ENCODE results near the gene CRAMP1. TPM values are rescaled to one million over a fixed set of nuclear protein-coding genes. Genes with fewer than 3 reads are reported as not detected.

CRAMP1 gene
- total RNA-seq, 1 experiment from 2014 or later = 29.7 TPM

DNA sequence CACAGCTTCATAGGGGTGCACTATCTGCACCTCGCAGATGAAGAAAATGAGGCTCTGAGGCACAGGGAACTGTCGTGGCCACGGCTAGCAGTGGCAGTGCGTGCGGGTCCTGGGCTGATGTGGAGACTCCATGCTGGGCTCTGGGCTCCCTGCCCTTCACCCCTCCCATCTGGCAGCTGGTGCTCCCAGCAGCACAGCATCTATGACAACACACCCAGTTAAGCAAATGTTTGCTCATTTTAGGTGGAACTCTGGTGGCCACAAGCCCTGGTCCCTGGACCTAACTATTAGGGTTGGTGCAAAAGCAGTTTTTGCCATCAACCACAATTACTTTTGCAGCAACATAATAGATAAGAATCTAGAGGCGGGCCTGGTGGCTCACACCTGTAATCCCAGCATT lies 31.2 kb upstream of the CRAMP1 start:
- TF ChIP-seq, protein P1, sequence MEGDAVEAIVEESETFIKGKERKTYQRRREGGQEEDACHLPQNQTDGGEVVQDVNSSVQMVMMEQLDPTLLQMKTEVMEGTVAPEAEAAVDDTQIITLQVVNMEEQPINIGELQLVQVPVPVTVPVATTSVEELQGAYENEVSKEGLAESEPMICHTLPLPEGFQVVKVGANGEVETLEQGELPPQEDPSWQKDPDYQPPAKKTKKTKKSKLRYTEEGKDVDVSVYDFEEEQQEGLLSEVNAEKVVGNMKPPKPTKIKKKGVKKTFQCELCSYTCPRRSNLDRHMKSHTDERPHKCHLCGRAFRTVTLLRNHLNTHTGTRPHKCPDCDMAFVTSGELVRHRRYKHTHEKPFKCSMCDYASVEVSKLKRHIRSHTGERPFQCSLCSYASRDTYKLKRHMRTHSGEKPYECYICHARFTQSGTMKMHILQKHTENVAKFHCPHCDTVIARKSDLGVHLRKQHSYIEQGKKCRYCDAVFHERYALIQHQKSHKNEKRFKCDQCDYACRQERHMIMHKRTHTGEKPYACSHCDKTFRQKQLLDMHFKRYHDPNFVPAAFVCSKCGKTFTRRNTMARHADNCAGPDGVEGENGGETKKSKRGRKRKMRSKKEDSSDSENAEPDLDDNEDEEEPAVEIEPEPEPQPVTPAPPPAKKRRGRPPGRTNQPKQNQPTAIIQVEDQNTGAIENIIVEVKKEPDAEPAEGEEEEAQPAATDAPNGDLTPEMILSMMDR (IDR thresholded peaks at IDR 0.05; ENCODE audit: unreplicated experiment) = no peak
- Mint-ChIP-seq H3K4me3 (ENCODE audit: low read depth, unreplicated experiment) (no peak overlapping the region), H3K4me1 (ENCODE audit: low read depth, unreplicated experiment) (no peaks in the 10 kb centered on the region), H3K36me3 (ENCODE audit: insufficient read depth, unreplicated experiment) (peaks cover 9% of the 10 kb centered on the region), H3K27ac (ENCODE audit: unreplicated experiment) (no peak overlapping the region), H3K27me3 (ENCODE audit: unreplicated experiment) (no peaks in the 10 kb centered on the region), H3K9me3 (ENCODE audit: low read depth, unreplicated experiment) (no peaks in the 10 kb centered on the region)
- no TSS peak for BruUV-seq (replicated peaks)
- CTCF ChIA-PET = no interaction called here
- DNase-seq = no peak
- intact Hi-C loops (cut with micrococcal nuclease; ENCODE audit: unreplicated experiment) = no loop called here

DNA sequence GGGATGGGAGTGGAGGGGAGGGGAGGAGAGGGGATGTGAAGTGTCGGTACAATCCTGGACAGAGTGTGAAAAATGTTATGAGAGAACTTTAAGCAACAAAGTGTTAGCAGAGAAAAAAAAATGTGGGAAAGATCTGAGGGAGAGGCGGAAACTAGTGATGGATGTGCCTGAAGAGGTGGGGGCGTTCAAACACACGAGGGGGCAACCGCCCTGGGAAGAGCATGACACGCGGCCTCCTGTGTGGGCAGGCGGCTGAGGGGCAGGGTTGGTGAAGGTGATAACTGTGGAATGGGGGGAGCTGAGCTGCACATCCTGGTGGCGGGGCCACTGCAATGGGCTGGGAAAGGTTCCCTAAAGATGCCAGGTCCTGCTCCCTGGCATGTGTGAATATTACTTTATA lies 30.4 kb upstream of the CRAMP1 start:
- H3K4me3 Mint-ChIP-seq (ENCODE audit: low read depth, unreplicated experiment) = no peak overlapping the region
- H3K9me3 Mint-ChIP-seq (ENCODE audit: low read depth, unreplicated experiment) = no peaks in the 10 kb centered on the region
- H3K27me3 Mint-ChIP-seq (ENCODE audit: unreplicated experiment) = no peaks in the 10 kb centered on the region
- intact Hi-C loops (cut with micrococcal nuclease; ENCODE audit: unreplicated experiment) = no loop called here
- DNase-seq = no peak
- peaks cover 11% of the 10 kb centered on the region for H3K36me3 Mint-ChIP-seq (ENCODE audit: insufficient read depth, unreplicated experiment)
- H3K27ac Mint-ChIP-seq (ENCODE audit: unreplicated experiment) = no peak overlapping the region
- H3K4me1 Mint-ChIP-seq (ENCODE audit: low read depth, unreplicated experiment) = no peaks in the 10 kb centered on the region
- TF ChIP-seq, protein P1 (IDR thresholded peaks at IDR 0.05; ENCODE audit: unreplicated experiment) = no peak
- no TSS peak for BruUV-seq (replicated peaks)
- CTCF ChIA-PET = no interaction called here

DNA sequence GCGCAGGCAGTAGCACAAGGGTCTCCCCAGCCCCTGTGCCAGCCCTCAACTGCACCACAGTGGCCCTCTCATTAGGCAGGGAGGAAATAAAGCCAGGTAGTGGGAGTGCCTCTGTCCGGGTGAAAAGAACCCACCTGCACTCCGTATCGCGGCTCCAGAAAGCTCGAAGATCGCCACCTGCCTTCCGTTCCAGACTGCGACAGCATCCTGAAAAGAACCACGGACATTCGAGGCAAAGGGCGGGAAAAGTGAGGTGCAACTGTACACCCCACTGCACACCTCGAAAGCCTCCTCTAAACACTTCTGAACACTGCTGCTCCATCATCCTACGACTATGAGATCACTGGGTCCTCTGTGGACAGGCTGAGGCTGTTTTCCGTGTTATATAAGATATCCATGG lies 29.0 kb upstream of the CRAMP1 start:
- CTCF ChIA-PET = no interaction called here
- Mint-ChIP-seq H3K4me1 (ENCODE audit: low read depth, unreplicated experiment) (no peaks in the 10 kb centered on the region), H3K36me3 (ENCODE audit: insufficient read depth, unreplicated experiment) (peaks cover 18% of the 10 kb centered on the region), H3K27ac (ENCODE audit: unreplicated experiment) (no peak overlapping the region), H3K27me3 (ENCODE audit: unreplicated experiment) (no peaks in the 10 kb centered on the region), H3K4me3 (ENCODE audit: low read depth, unreplicated experiment) (no peak overlapping the region), H3K9me3 (ENCODE audit: low read depth, unreplicated experiment) (no peaks in the 10 kb centered on the region)
- no TSS peak for BruUV-seq (replicated peaks)
- DNase-seq = no peak
- intact Hi-C loops (cut with micrococcal nuclease; ENCODE audit: unreplicated experiment) = no loop called here
- TF ChIP-seq, protein P1 (IDR thresholded peaks at IDR 0.05; ENCODE audit: unreplicated experiment) = no peak

DNA sequence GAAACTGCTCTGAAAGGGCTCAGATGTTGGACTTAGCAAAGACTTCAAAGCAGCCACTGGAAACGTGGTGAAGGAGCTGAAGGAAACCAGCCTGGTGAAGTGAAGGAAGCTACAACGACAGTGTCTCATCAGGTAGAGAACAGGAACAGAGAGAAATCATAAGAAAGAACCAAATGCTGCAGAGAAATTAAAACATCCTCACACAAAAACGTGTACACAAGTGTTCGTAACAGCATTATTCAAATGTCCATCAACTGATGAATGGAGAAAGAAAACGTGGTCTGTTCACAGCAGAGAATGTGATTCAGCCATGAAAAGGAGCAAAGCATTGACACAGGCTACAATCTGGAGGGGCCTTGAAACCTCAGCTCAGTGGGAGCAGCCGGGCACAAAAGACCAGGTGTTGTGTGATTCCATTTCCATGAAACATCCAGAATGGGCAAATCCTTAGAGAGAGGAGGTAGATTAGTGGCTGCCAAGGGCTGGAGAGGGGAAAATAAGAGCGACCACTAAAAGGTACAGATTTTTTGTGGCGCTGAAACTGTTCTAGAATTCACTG lies 27.2 kb upstream of the CRAMP1 start:
- H3K4me3 Mint-ChIP-seq (ENCODE audit: low read depth, unreplicated experiment) = no peak overlapping the region
- no peaks in the 10 kb centered on the region for H3K4me1 Mint-ChIP-seq (ENCODE audit: low read depth, unreplicated experiment)
- CTCF ChIA-PET = interaction anchor here (0.9 kb wide), 1 partner anchor 18 kb away, joined by 3 read pairs; no protein-coding TSS in a partner anchor
- H3K27me3 Mint-ChIP-seq (ENCODE audit: unreplicated experiment) = no peaks in the 10 kb centered on the region
- H3K27ac Mint-ChIP-seq (ENCODE audit: unreplicated experiment) = no peak overlapping the region
- TF ChIP-seq, protein P1 (IDR thresholded peaks at IDR 0.05; ENCODE audit: unreplicated experiment) = no peak
- intact Hi-C loops (cut with micrococcal nuclease; ENCODE audit: unreplicated experiment) = no loop called here
- DNase-seq = no peak
- H3K9me3 Mint-ChIP-seq (ENCODE audit: low read depth, unreplicated experiment) = no peaks in the 10 kb centered on the region
- BruUV-seq (replicated peaks) = no TSS peak
- H3K36me3 Mint-ChIP-seq (ENCODE audit: insufficient read depth, unreplicated experiment) = peaks cover 18% of the 10 kb centered on the region
